Spinal cord (tissue), 10 donors: ENCODE measurements around the gene ZNF33A. TPM values are rescaled to one million over a fixed set of nuclear protein-coding genes. Genes with fewer than 3 reads are reported as not detected.
"Not testable (repeated sequence)": the region's sequence is repeated elsewhere in the genome, so short reads cannot be mapped to it uniquely, and the experiment has no call there.

ENCODE experiments used
- DNase-seq, 6 donors: peaks; one replicate each; pipeline versions ENCODE4 v3.0.0 to v3.0.0-alpha.2; 2013 to 2015; ENCODE audit warnings: low spot score in 6 of 6, low read depth in 4 of 6
- H3K27ac ChIP-seq: one replicate; pipeline ENCODE4 v1.5.1; 2013; ENCODE audit warnings: low read depth, low read length, control low read depth
- H3K27me3 ChIP-seq: one replicate; pipeline ENCODE4 v1.6.1; 2013; ENCODE audit warnings: low read length; ENCODE audit not compliant: control insufficient read depth, insufficient read depth
- H3K36me3 ChIP-seq: one replicate; pipeline ENCODE4 v1.6.1; 2013; ENCODE audit warnings: low read length; ENCODE audit not compliant: control insufficient read depth, insufficient read depth
- H3K4me1 ChIP-seq: one replicate; pipeline ENCODE4 v1.6.1; 2013; ENCODE audit warnings: low read length; ENCODE audit not compliant: control insufficient read depth, insufficient read depth
- H3K4me3 ChIP-seq: one replicate; pipeline ENCODE4 v1.5.1; 2013; ENCODE audit warnings: low read depth, low read length, control low read depth
- H3K9me3 ChIP-seq: one replicate; pipeline ENCODE4 v1.6.1; 2013; ENCODE audit warnings: low read length; ENCODE audit not compliant: control insufficient read depth, insufficient read depth
- WGBS: methylation state at CpG from one replicate; pipeline ENCODE4 v1.1.5; 2013; ENCODE audit warnings: missing lambda C conversion rate; ENCODE audit not compliant: insufficient coverage; 5-methylcytosine and 5-hydroxymethylcytosine counted together
- long read RNA-seq, 4 donors: transcript quantifications; one replicate each; lab custom pipeline, GENCODE V29; 2026
- polyA plus RNA-seq, 2 donors: library from polyadenylated mRNA; unstranded; fragments of 120-200 nt; gene quantifications; one replicate each; pipeline ENCODE4 v1.2.1, GENCODE V29; 2013; ENCODE audit not compliant: insufficient read length in 2 of 2
- total RNA-seq, 2 donors: library from RNA; depleted of rRNA in 1 of 2; stranded (reverse); fragments of 120-200 nt in 1 of 2; fragments of >200 nt in 1 of 2; gene quantifications; one replicate each; pipeline versions ENCODE4 v1.2.3 to v1.2.4, GENCODE V29; 2013 to 2014
- donor health status: healthy.

The ZNF33A gene
- total RNA-seq (10 to 100 TPM; 46.2 to 54.2 TPM), polyA plus RNA-seq (10 to 100 TPM; 23.4 to 29.3 TPM)
- long read RNA-seq, donor 1, full-length matches to known transcripts, result 3 of 3 reads
- long read RNA-seq, donor 1, partial matches to known transcripts, result 0 of 3 reads
- long read RNA-seq, donor 1, other reads (novel, unspliced or antisense), result 0 of 3 reads
- long read RNA-seq, donor 2, full-length matches to known transcripts, result 3 of 3 reads
- long read RNA-seq, donor 2, partial matches to known transcripts, result 0 of 3 reads
- long read RNA-seq, donor 2, other reads (novel, unspliced or antisense), result 0 of 3 reads
- long read RNA-seq, donor 3, full-length matches to known transcripts, result 8 of 8 reads
- long read RNA-seq, donor 3, partial matches to known transcripts, result 0 of 8 reads
- long read RNA-seq, donor 3, other reads (novel, unspliced or antisense), result 0 of 8 reads
- long read RNA-seq, donor 4, full-length matches to known transcripts, result 7 of 7 reads
- long read RNA-seq, donor 4, partial matches to known transcripts, result 0 of 7 reads
- long read RNA-seq, donor 4, other reads (novel, unspliced or antisense), result 0 of 7 reads

DNA sequence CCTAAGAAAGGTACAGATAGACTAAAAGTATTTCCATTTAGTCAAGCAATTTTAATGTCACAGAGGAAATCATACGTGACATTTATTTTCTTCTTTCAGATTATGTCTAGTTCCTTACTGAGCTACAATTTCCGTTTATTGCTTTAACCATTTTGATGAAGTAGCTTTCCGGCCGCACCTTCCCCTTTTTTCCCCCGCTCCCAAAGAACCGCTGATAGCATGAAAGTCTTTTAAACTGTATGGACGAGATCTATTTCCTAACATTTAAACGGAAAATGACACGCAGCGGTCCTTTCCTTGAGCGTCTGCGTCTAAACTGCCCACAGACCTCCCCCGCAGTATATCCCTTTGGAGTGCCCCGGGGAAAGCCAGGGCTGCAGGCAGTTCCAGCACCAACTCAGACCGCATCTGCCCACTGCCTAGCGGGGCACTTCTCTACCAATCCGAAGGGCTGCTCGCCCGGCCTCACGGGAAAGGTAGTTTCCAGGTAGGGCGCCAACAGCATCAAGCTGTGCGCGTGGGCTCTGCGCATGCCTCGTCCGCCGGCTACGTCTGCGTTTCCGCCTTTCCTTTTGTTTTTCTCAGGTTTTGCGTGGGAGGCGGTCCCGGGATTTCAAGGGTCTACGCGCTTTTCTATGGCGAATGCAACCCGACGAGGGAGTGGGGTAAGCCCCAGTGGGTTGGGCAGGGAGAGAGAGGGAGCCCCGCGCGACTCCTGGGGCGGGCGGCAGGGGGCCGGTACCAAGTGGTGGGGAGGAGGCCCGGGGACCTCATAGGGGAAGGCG lies at the start of gene ZNF33A:
ZNF33A (plus strand) TSS at position 557 of the 785 bp plus-strand sequence. CDS start 1,667 bp downstream, outside the sequence.
- under 1% methylated on average over 39 of the region's 46 CpGs for WGBS
- DNase-seq, result peak; percentile 81 to 98 (median 88)

DNA sequence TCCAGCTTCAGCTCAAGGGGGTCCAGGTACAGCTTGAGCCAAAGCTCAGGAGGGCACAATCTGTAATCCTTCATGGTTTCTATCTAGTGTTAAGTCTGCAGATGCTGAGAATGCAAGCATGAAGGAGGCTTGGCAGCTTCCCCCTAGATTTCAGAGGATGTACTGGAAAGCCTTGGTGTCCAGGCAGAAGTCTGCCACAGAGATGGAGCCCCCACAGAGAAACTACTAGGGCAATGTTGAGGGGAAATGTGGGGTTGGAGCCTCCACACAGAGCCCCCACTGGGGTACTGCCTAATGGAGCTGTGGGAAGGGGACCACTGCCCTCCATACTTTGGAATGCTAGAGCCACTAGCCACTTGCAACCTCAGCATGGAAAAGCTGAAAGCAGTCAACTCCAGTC lies 45.5 kb upstream of the ZNF33A start:
- H3K36me3 ChIP-seq, result peaks cover 18% of the 10 kb centered on the region
- no peaks in the 10 kb centered on the region for H3K4me1 ChIP-seq
- DNase-seq, result no peak
- H3K9me3 ChIP-seq, result peaks cover 20% of the 10 kb centered on the region
- no peak overlapping the region for H3K27ac ChIP-seq
- H3K4me3 ChIP-seq, result no peak overlapping the region
- H3K27me3 ChIP-seq, result no peaks in the 10 kb centered on the region

More for the DNA sequence above, at the start of gene ZNF33A:
- Histone ChIP-seq H3K27ac (peak within 1 kb of the TSS; percentile 90), H3K27me3 (no peaks in the 10 kb centered on the region), H3K9me3 (no peaks in the 10 kb centered on the region), H3K4me1 (no peaks in the 10 kb centered on the region), H3K4me3 (peak within 1 kb of the TSS; percentile 63), H3K36me3 (peaks cover 9% of the 10 kb centered on the region)

DNA sequence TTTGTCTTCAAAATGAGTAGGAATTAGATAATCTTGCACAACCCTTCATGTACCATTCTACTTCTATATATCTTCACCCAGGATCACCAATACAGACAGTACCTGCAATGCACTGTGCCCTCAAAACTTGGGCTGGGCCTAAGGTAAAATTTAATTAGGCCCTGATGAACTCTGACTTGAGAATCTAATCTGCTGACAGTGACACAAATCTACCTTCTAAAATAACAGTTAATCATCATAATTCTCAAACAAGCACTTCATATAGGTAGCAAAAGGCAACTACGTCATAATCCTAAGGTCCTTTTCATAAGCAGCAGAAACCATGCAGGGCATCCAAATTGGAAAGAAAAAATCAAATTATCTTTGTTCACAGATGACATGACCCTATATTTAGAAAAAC lies 38.1 kb upstream of the ZNF33A start:
- Histone ChIP-seq H3K27ac (no peak overlapping the region), H3K4me1 (no peaks in the 10 kb centered on the region), H3K27me3 (no peaks in the 10 kb centered on the region), H3K4me3 (no peak overlapping the region), H3K9me3 (peaks cover 3% of the 10 kb centered on the region), H3K36me3 (peaks cover 16% of the 10 kb centered on the region)
- WGBS, result no CpG with 5 or more reads among the region's 1 CpG
- no peak for DNase-seq

DNA sequence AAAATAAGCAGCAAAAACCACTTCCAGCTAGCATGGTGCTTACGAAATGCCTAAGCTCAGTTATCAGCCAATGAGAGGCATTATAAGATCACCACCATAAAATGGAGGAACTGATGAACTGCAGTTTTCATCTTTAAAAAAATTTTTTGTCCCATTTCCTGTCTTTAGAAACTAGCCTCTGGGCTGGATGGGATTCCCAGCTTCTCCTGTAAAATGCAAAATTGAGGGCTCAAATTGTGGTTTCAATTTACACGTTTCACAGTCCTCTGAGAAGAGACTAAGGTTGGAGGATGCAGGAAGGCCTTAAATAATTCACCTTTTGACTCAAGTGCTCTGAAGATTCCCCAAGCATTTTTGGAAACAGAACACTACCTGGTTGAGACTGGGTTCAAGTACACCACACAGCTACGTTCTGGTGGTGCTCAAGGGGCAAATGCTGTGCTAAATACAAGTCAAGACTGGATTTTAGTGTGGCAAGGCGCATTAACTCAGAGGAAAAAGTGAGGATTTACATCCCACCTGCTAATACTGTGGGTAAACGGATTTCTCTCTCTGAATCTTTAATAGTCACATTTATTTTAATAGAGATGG lies 35.0 kb upstream of the ZNF33A start:
- 38% methylated on average over 2 of the region's 5 CpGs for WGBS
- peak overlapping the region; percentile 59 for H3K4me3 ChIP-seq
- peak; percentile 5 to 62 (median 32) for DNase-seq
- H3K36me3 ChIP-seq, result peaks cover 5% of the 10 kb centered on the region
- H3K27ac ChIP-seq, result peak overlapping the region; percentile 84
- H3K4me1 ChIP-seq, result no peaks in the 10 kb centered on the region
- no peaks in the 10 kb centered on the region for H3K9me3 ChIP-seq
- no peaks in the 10 kb centered on the region for H3K27me3 ChIP-seq

DNA sequence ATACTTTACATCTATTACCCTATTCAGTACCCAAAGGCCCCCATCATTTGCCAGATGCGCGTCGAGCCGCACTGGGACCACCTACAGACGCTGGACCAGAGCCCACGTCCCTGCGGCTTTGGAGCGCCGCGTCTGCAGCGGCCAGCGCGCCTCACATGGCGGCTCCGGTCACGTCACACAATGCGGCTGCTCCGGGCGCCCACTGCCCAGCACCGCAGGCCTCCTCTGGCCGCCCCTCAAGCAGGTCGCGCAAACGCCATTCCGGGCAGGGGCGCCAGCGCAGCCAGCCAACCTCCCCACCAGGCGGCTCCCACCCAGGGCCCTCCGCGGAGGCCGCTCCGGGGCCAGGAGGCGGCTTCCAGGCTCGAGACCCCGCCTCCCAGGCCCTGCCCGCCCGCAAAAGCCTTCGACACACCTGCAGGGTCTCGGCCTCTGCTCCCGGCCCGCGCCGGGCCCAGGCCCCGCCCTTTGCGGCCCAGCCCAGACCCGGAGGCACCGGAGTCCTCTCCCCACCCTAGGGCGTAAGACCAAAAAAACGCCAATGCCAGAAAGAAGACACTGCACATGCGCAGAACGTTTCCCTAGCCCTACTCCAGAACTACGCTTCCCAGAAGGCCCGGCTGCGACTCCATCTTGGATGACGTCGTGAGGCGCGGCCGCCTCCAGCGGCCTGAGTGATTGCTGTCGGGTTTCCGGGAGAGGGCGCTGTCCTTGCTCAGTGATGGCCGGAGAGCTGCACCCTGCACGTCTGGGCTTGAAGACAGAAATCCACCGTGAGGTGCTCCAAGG lies 34.2 kb upstream of the ZNF33A start, which contains the start of gene ZNF25:
ZNF25 (minus strand) TSS at position 557 of the 789 bp plus-strand sequence. CDS start 4,925 bp downstream, outside the sequence.
- under 1% methylated on average over 66 of the region's 66 CpGs for WGBS
- peak within 1 kb of the TSS; percentile 59 for H3K4me3 ChIP-seq
- DNase-seq, result peak; percentile 93 to 100 (median 99)
- H3K27ac ChIP-seq, result peak within 1 kb of the TSS; percentile 84
- H3K4me1 ChIP-seq, result no peaks in the 10 kb centered on the region
- no peaks in the 10 kb centered on the region for H3K9me3 ChIP-seq
- no peaks in the 10 kb centered on the region for H3K36me3 ChIP-seq
- H3K27me3 ChIP-seq, result no peaks in the 10 kb centered on the region

DNA sequence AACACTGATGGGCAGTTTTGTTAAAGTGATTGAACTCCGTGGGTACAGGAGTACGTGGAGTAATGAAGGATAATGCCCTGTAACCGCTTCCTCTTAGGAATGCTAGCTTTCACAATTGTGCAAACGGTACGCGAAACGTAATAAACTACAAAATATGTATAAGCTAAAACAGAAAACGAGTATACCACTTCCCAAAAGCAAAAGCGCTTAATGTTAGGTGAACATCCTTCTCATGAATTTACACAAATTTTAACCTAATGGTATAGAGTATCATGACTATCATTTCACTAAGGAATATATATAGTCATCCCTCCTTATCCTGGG lies 33.6 kb upstream of the ZNF33A start:
- DNase-seq, result no peak
- WGBS, result 20% methylated on average over 3 of the region's 9 CpGs
- Histone ChIP-seq H3K27me3 (no peaks in the 10 kb centered on the region), H3K27ac (peak overlapping the region; percentile 84), H3K36me3 (no peaks in the 10 kb centered on the region), H3K4me3 (peak overlapping the region; percentile 59), H3K9me3 (no peaks in the 10 kb centered on the region), H3K4me1 (no peaks in the 10 kb centered on the region)

DNA sequence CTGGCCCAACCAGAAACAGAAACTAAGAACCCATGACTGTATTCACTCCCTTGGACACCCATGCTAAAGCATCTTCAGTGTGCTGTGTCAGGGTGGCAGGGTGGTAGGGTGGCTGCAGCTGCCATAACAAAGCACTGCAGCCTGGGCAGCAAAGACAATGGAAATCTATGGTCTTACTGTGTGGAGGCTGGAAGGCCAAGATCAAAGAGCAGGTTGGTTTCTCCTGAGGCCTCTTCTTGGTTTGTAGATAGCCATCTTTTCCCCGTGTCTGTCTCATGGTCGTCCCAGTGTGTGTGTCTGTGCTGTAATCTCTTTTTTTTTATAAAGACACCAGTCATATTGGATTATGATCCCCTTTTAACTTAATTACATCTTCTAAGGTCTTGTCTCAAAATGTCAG lies 18.8 kb upstream of the ZNF33A start:
- Histone ChIP-seq H3K4me3 (no peak overlapping the region), H3K27me3 (no peaks in the 10 kb centered on the region), H3K36me3 (no peaks in the 10 kb centered on the region), H3K27ac (no peak overlapping the region), H3K9me3 (peaks cover 1% of the 10 kb centered on the region), H3K4me1 (no peaks in the 10 kb centered on the region)
- WGBS, result no CpG with 5 or more reads among the region's 2 CpGs
- DNase-seq, result no peak

DNA sequence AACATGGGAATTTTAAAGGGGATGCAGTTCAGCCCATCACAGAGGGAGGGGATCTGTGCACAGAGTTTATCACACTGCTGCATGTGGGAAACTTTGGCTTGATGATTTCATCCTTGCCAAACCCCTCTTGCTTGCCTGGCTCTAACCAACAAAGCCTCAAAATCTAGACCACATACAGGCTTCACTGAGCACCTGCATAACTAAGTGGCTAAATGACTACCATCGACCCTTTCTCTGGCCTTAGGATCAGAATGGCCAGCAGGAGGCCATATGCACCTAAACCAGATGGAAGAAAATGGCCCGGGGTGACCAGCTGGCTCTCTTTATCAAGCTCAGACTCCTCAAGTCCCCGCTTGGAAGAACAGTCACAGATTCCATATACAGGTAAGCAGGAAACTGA lies 18.4 kb upstream of the ZNF33A start:
- Histone ChIP-seq H3K27ac (no peak overlapping the region), H3K4me3 (no peak overlapping the region), H3K27me3 (no peaks in the 10 kb centered on the region), H3K36me3 (no peaks in the 10 kb centered on the region), H3K9me3 (peaks cover 1% of the 10 kb centered on the region), H3K4me1 (no peaks in the 10 kb centered on the region)
- 77% methylated on average over 3 of the region's 3 CpGs for WGBS
- DNase-seq, result no peak

DNA sequence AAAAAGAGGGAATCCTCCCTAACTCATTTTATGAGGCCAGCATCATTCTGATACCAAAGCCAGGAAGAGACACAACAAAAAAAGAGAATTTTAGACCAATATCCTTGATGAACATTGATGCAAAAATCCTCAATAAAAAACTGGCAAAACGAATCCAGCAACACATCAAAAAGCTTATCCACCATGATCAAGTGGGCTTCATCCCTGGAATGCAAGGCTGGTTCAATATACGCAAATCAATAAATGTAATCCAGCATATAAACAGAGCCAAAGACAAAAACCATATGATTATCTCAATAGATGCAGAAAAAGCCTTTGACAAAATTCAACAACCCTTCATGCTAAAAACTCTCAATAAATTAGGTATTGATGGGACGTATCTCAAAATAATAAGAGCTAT lies 11.6 kb upstream of the ZNF33A start:
- H3K4me1 ChIP-seq, DNase-seq, H3K27ac ChIP-seq, H3K27me3 ChIP-seq, H3K36me3 ChIP-seq, H3K4me3 ChIP-seq, H3K9me3 ChIP-seq: not testable (repeated sequence)
- no CpG with 5 or more reads among the region's 3 CpGs for WGBS
